Colonic mucosa (tissue), 4 donors: ENCODE data around the gene HSPB7. TPM values are rescaled to one million over a fixed set of nuclear protein-coding genes. Genes with fewer than 3 reads are reported as not detected.
"Not testable (repeated sequence)": the region's sequence is repeated elsewhere in the genome, so short reads cannot be mapped to it uniquely, and the experiment has no call there.

ENCODE experiments used
- DNase-seq: peaks from one replicate; pipeline ENCODE4 v3.0.0-alpha.2; 2020
- H3K27ac ChIP-seq: fragments of 200-600 bp; one replicate; pipeline ENCODE4 v1.8.0; 2021
- H3K27me3 ChIP-seq: fragments of 200-600 bp; one replicate; pipeline ENCODE4 v1.8.0; 2021
- H3K36me3 ChIP-seq: fragments of 200-600 bp; one replicate; pipeline ENCODE4 v1.8.0; 2021
- H3K4me1 ChIP-seq: fragments of 200-600 bp; one replicate; pipeline ENCODE4 v1.8.0; 2021; ENCODE audit warnings: mild to moderate bottlenecking
- H3K4me3 ChIP-seq: fragments of 200-600 bp; one replicate; pipeline ENCODE4 v1.8.0; 2021
- H3K9ac ChIP-seq, 2 donors: one replicate each; pipeline ENCODE4 v1.7.0; 2013; ENCODE audit warnings: control low read depth in 2 of 2, low read depth in 2 of 2, low read length in 2 of 2
- H3K9me3 ChIP-seq: fragments of 200-600 bp; one replicate; pipeline ENCODE4 v1.8.0; 2021
- CTCF ChIP-seq: fragments of 200-600 bp; IDR thresholded peaks from one replicate; pipeline ENCODE4 v1.8.0; 2022; ENCODE audit warnings: antibody characterized with exemption, mild to moderate bottlenecking
- intact Hi-C: fragments of 100-400 bp; cut with DNase I; formaldehyde crosslinking; loops from one replicate; pipeline ENCODE4 v1.14.1; 2022
- total RNA-seq, 2 donors: library from RNA; stranded (reverse); fragmentation: NEBNext Ultra II Directional in 1 of 2; extraction: Animal tissue kit (Norgen Biotek cat#: 25700) in 1 of 2; gene quantifications; one replicate each; pipeline ENCODE4 v1.2.1, GENCODE V29; 2021
- donor health status: healthy.
- donor health status: DM: no; HTN: no; CAD: no.
- donor health status: DM: no; HTN: no; CAD: no.

The HSPB7 gene
- total RNA-seq, 2 donors from 2014 or later: 1.1 to 12.7 TPM

GRCh38 chr1:16032388-16033102, 14.7 kb upstream of the HSPB7 start:
- peak; percentile 95 for TF ChIP-seq CTCF

GRCh38 chr1:16031551-16031950, 13.7 kb upstream of the HSPB7 start:
- intact Hi-C loops: no loop called here
- Histone ChIP-seq H3K9me3 (no peaks in the 10 kb centered on the region), H3K9ac (no peak overlapping the region), H3K36me3 (no peaks in the 10 kb centered on the region), H3K4me3 (no peak overlapping the region), H3K27ac (no peak overlapping the region), H3K27me3 (no peaks in the 10 kb centered on the region), H3K4me1 (no peaks in the 10 kb centered on the region)
- no peak for TF ChIP-seq CTCF
- no peak for DNase-seq

More at GRCh38 chr1:16032388-16033102, 14.7 kb upstream of the HSPB7 start:
- Histone ChIP-seq H3K4me1 (no peaks in the 10 kb centered on the region), H3K36me3 (no peaks in the 10 kb centered on the region), H3K4me3 (no peak overlapping the region), H3K9ac (no peak overlapping the region), H3K27me3 (no peaks in the 10 kb centered on the region), H3K27ac (no peak overlapping the region), H3K9me3 (no peaks in the 10 kb centered on the region)
- intact Hi-C loops: loop anchor here (2.0 kb wide), 1 partner anchor 24 kb away; no protein-coding TSS in a partner anchor
- DNase-seq: peak; percentile 83

- TF ChIP-seq CTCF: no peak
- H3K27me3 ChIP-seq: no peaks in the 10 kb centered on the region
- H3K4me1 ChIP-seq: no peaks in the 10 kb centered on the region
- DNase-seq: no peak
- H3K9ac ChIP-seq: no peak overlapping the region
- no peak overlapping the region for H3K27ac ChIP-seq
- no peaks in the 10 kb centered on the region for H3K36me3 ChIP-seq
- no peaks in the 10 kb centered on the region for H3K9me3 ChIP-seq
- no peak overlapping the region for H3K4me3 ChIP-seq
- intact Hi-C loops: no loop called here
Measured at GRCh38 chr1:16029288-16029687, 11.4 kb upstream of the HSPB7 start.

GRCh38 chr1:16029003-16029268, 11.1 kb upstream of the HSPB7 start:
- intact Hi-C loops, H3K36me3 ChIP-seq, H3K4me1 ChIP-seq, H3K27ac ChIP-seq, H3K27me3 ChIP-seq, DNase-seq, H3K9ac ChIP-seq, H3K4me3 ChIP-seq, H3K9me3 ChIP-seq: not testable (repeated sequence)

- no peak overlapping the region for H3K9ac ChIP-seq
- intact Hi-C loops: no loop called here
- DNase-seq: no peak
- H3K36me3 ChIP-seq: no peaks in the 10 kb centered on the region
- H3K4me1 ChIP-seq: no peaks in the 10 kb centered on the region
- H3K9me3 ChIP-seq: no peaks in the 10 kb centered on the region
- H3K27ac ChIP-seq: no peak overlapping the region
- no peak overlapping the region for H3K4me3 ChIP-seq
- H3K27me3 ChIP-seq: no peaks in the 10 kb centered on the region
- TF ChIP-seq CTCF: no peak
Measured at GRCh38 chr1:16028237-16029002, 10.6 kb upstream of the HSPB7 start.
